ENCODE data around the gene BAIAP2. TPM values are rescaled to one million over a fixed set of nuclear protein-coding genes. Genes with fewer than 3 reads are reported as not detected.

The BAIAP2 gene
- total and polyA plus RNA-seq, 8 donors, result 21.1 to 263 (median 56.3) TPM

DNA sequence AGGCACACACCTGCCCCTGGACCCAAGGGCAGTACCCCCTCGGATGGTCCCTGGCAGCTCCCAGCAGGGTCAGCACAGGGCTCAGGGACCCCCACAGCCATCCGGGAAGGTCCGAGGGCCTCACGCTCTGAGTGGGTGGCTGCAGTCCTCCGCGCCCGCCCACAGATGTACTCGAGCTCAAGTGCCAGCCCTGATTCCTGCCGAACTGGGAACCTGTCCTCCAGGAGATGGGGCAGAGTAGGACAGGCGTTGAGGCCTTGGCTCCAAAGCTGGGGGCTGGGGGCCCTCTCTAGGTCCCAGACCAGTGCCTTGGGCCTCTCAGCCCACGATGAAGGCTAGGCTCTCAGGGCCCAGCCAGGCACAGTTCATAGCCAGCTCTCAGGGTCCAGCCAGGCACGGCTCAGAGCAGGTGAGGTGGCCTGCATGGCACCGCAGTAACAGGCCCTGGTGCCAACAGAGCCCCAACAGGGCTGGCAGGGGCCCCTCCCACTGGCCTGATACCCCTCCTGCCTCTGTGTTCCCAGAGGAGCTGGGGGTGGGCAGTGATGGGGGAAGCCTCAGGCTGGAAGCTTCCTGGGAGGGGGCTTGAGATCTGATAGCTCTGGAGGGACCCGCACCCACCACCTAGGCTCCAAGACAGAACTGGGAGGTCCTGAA, 94.9 kb downstream of the BAIAP2 start:
- H3K4me3 ChIP-seq, result no peak overlapping the region

DNA sequence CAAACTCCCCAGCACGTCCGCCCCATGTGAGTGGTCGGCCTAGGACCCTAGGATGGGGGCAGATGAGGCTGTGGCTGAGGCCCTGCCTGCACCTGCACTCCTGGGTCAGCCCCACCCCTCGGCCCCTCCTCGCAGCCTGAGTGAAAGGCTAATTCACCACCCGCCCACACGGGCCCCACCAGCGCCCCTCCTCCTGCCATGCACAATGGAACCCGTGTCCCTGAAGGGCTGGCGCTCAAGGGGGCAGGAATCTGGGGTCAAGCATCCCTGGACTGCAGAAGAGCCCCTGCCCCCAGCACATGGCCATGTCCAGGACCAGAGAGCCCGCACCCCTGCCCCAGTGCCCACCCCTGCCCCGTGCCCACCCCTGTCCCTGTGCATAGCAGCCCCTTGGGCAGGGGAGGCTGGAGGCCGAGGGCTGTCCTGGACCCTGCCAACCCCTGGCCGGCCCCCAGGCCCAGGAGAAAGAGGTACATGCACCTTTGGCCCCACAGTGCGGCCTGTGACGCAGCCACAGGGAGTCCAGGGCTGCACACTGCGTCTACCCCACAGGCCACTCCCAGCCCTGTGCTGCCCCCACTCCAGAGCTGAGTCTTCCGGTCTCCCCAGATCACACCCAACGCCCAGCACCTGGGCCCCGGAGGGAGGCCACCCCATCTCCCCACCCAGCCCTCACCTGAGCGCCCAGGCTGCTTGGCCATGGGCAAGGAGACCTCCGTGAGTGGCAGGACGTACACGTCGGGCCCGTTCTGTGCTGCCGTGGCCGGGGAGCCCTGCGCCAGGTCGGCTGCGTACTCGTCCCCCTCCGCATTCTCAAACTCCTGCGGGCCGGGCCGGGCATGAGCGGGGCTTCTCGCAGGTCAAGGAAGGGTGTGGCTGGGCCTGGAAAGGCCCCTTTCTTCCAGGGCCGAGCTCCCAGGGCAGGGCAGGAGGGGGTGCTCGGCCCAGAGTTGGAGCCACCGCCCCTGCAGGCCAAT, 95.7 kb downstream of the BAIAP2 start:
- peak in 1 of 2 donors; percentile 68 for DNase-seq
- H3K9me3 ChIP-seq, result no peaks in the 10 kb centered on the region
- peak overlapping the region in 4 of 5 donors; percentile 42 to 73 (median 64) for H3K27ac ChIP-seq
- no peaks in the 10 kb centered on the region for H3K27me3 ChIP-seq
- intact Hi-C loops (cut with DNase I; ENCODE audit: low total_unique reads), result no loop called here
- no peak for TF ChIP-seq POLR2A (IDR thresholded peaks at IDR 0.05)
- TF ChIP-seq POLR2AphosphoS5 (IDR thresholded peaks at IDR 0.05), result no peak
- TF ChIP-seq, protein P1, sequence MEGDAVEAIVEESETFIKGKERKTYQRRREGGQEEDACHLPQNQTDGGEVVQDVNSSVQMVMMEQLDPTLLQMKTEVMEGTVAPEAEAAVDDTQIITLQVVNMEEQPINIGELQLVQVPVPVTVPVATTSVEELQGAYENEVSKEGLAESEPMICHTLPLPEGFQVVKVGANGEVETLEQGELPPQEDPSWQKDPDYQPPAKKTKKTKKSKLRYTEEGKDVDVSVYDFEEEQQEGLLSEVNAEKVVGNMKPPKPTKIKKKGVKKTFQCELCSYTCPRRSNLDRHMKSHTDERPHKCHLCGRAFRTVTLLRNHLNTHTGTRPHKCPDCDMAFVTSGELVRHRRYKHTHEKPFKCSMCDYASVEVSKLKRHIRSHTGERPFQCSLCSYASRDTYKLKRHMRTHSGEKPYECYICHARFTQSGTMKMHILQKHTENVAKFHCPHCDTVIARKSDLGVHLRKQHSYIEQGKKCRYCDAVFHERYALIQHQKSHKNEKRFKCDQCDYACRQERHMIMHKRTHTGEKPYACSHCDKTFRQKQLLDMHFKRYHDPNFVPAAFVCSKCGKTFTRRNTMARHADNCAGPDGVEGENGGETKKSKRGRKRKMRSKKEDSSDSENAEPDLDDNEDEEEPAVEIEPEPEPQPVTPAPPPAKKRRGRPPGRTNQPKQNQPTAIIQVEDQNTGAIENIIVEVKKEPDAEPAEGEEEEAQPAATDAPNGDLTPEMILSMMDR (IDR thresholded peaks at IDR 0.05), result no peak
- no peak for TF ChIP-seq EP300 (IDR thresholded peaks at IDR 0.05)
- H3K4me1 ChIP-seq, result peaks cover 0 to 24% (median 18%) of the 10 kb centered on the region in 4 donors
- no peaks in the 10 kb centered on the region for H3K36me3 ChIP-seq
- WGBS, 5 donors, result 40 to 69% (median 57%) methylated on average over 26 to 41 of the region's 41 CpGs
- H3K4me3 ChIP-seq, result peak overlapping the region; percentile 15 to 31 (median 20)

More for the DNA sequence above, 94.9 kb downstream of the BAIAP2 start:
- DNase-seq, result no peak
- no peaks in the 10 kb centered on the region for H3K9me3 ChIP-seq
- intact Hi-C loops (cut with DNase I; ENCODE audit: low total_unique reads), result no loop called here
- no peak for TF ChIP-seq POLR2AphosphoS5 (IDR thresholded peaks at IDR 0.05)
- H3K4me1 ChIP-seq, result peaks cover 0 to 24% (median 18%) of the 10 kb centered on the region in 4 donors
- 76 to 85% (median 83%) methylated on average over 8 to 14 of the region's 14 CpGs for WGBS, 5 donors
- peak overlapping the region in 1 of 5 donors; percentile 23 for H3K27ac ChIP-seq
- no peaks in the 10 kb centered on the region for H3K27me3 ChIP-seq
- no peaks in the 10 kb centered on the region for H3K36me3 ChIP-seq

DNA sequence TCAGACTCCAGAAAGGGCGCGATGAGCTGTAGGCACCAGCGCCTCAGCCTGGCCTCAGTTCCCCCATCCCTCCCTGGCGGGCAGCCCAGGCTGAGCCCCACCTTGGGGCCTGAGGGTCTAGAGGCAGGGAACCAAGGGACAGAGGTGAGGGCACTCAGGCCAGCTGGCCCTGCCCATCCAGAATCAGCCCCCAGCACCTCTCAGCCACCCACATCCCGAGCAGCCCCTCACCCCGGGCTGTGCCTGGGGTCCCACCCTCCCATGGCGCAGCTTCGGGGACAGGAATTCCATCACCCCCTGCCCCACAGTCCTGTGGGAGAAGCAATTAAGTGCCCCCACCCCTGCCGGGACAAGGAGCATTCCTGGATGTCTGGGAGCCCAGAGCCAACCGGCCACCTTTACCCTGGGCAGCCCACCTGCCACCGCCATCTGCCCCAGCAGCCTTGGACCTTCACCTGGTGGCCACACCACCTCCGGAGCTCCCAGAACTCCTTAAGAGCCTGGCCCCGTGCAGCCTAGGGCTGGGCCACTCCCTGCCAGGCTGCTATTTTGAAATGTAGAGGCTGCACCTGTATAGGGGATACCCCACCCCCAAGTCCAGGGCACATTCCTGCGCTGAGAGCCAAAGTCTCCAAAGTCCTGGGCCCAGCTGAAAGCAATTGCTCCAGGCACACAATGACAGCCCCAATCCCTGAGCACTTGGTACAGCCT, 96.7 kb downstream of the BAIAP2 start:
- DNase-seq, result peak; percentile 53 to 88
- WGBS, 5 donors, result 41 to 65% (median 57%) methylated on average over 8 to 14 of the region's 14 CpGs
- peaks cover 0 to 24% (median 18%) of the 10 kb centered on the region in 4 donors for H3K4me1 ChIP-seq
- H3K27ac ChIP-seq, result peak overlapping the region; percentile 41 to 73 (median 61)
- H3K27me3 ChIP-seq, result no peaks in the 10 kb centered on the region
- H3K9me3 ChIP-seq, result no peaks in the 10 kb centered on the region
- peak overlapping the region; percentile 15 to 31 (median 23) for H3K4me3 ChIP-seq
- intact Hi-C loops (cut with DNase I; ENCODE audit: low total_unique reads), result no loop called here
- TF ChIP-seq EP300 (IDR thresholded peaks at IDR 0.05), result no peak
- TF ChIP-seq, protein P1 (IDR thresholded peaks at IDR 0.05), result no peak
- no peak for TF ChIP-seq POLR2A (IDR thresholded peaks at IDR 0.05)
- no peak for TF ChIP-seq POLR2AphosphoS5 (IDR thresholded peaks at IDR 0.05)
- no peaks in the 10 kb centered on the region for H3K36me3 ChIP-seq

DNA sequence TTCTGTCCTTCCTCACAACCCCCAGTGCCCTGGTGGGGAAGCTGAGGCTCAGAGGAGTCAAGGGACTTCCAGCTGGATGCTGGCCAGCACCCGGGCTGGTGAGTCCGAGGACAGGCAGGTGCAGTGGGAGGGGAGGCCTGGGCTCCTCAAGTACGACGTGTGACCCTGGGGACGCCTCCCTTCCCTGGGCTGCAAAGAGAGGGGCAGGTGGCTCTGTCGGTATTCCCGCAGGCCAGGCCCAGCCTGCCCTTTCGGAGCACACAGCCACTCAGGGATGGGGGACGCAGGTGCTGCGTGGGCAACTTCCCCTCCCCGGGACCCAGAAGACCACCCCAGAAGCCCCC, 97.2 kb downstream of the BAIAP2 start:
- peak overlapping the region in 2 of 4 donors; percentile 23 to 31 for H3K4me3 ChIP-seq
- WGBS, 5 donors, result 42 to 58% (median 49%) methylated on average over 9 to 11 of the region's 11 CpGs

More for the DNA sequence above, 97.2 kb downstream of the BAIAP2 start:
- Histone ChIP-seq H3K4me1 (peaks cover 0 to 24% (median 18%) of the 10 kb centered on the region in 4 donors), H3K36me3 (no peaks in the 10 kb centered on the region), H3K27ac (peak overlapping the region in 4 of 5 donors; percentile 41 to 73 (median 64)), H3K27me3 (no peaks in the 10 kb centered on the region), H3K9me3 (no peaks in the 10 kb centered on the region)
- TF ChIP-seq EP300 (IDR thresholded peaks at IDR 0.05), result no peak
- no peak for TF ChIP-seq POLR2AphosphoS5 (IDR thresholded peaks at IDR 0.05)
- TF ChIP-seq, protein P1 (IDR thresholded peaks at IDR 0.05), result no peak
- TF ChIP-seq POLR2A (IDR thresholded peaks at IDR 0.05), result no peak
- intact Hi-C loops (cut with DNase I; ENCODE audit: low total_unique reads), result no loop called here
- DNase-seq, result no peak
